IMR-90 (cell line): ENCODE results near the gene TMEM40. TPM values are rescaled to one million over a fixed set of nuclear protein-coding genes. Genes with fewer than 3 reads are reported as not detected.

Source experiments
- ATAC-seq: fragments of 200-7000 bp; cut with Tn5 transposase; 2 replicates; pipeline ENCODE4 v1.9.1; 2020; ENCODE audit warnings: low read depth, mild to moderate bottlenecking, moderate library complexity
- BruUV-seq: library from RNA; stranded (reverse); fragments of 400-500 nt; replicated peaks from 2 replicates; lab custom pipeline; 2021; lab: Mats Ljungman, UMichigan
- CTCF ChIA-PET: fragments of 300-600 bp; formaldehyde crosslinking; extraction: SDS; loops from one replicate; lab custom pipeline; 2021; ENCODE audit warnings: antibody characterized with exemption; lab: Yijun Ruan, JAX
- POLR2A ChIA-PET: fragments of 300-600 bp; sonication (Branson Sonifier 250); formaldehyde crosslinking; loops from one replicate; lab custom pipeline; 2022; ENCODE audit warnings: antibody characterized with exemption; ENCODE audit not compliant: unreplicated experiment; lab: Charles Lee
- DNase-seq: peaks from one replicate; pipeline ENCODE4 v3.0.0; 2013
- H2AFZ ChIP-seq: replicated peaks from 2 replicates; pipeline ENCODE3; 2013; ENCODE audit warnings: low read length, mild to moderate bottlenecking; ENCODE audit not compliant: poor library complexity
- H2AK5ac ChIP-seq: 2 replicates; pipeline ENCODE4 v1.6.1; 2013; ENCODE audit warnings: low read depth, low read length, inconsistent platforms
- H2AK9ac ChIP-seq: replicated peaks from 2 replicates; pipeline ENCODE3; 2013; ENCODE audit warnings: mild to moderate bottlenecking, low read depth, low read length, moderate library complexity; ENCODE audit not compliant: poor library complexity
- H2BK120ac ChIP-seq: 2 replicates; pipeline ENCODE4 v1.6.1; 2013; ENCODE audit warnings: low read depth, low read length, inconsistent platforms
- H2BK15ac ChIP-seq: 3 replicates; pipeline ENCODE4 v1.6.1; 2013; ENCODE audit warnings: low read depth, low read length, inconsistent platforms
- H2BK20ac ChIP-seq: 2 replicates; pipeline ENCODE4 v1.6.1; 2013; ENCODE audit warnings: low read depth, mild to moderate bottlenecking, inconsistent platforms, low read length, moderate library complexity
- H2BK5ac ChIP-seq: 2 replicates; pipeline ENCODE4 v1.6.1; 2013; ENCODE audit warnings: mild to moderate bottlenecking, low read depth, low read length, inconsistent platforms; ENCODE audit not compliant: poor library complexity, severe bottlenecking
- H3K14ac ChIP-seq: replicated peaks from 2 replicates; pipeline ENCODE4 v1.6.1; 2013; ENCODE audit warnings: low read depth, low read length, inconsistent platforms
- H3K18ac ChIP-seq: 2 replicates; pipeline ENCODE4 v1.6.1; 2013; ENCODE audit warnings: low read depth, low read length, control low read depth
- H3K23ac ChIP-seq: 2 replicates; pipeline ENCODE4 v1.6.1; 2013; ENCODE audit warnings: low read depth, low read length, inconsistent platforms
- H3K27ac ChIP-seq: 2 replicates; pipeline ENCODE4 v1.5.1; 2013; ENCODE audit warnings: mild to moderate bottlenecking, control low read depth, low read length; ENCODE audit not compliant: insufficient read depth
- H3K27me3 ChIP-seq: 2 replicates; pipeline ENCODE4 v1.6.1; 2013; ENCODE audit warnings: low read length; ENCODE audit not compliant: control insufficient read depth, insufficient read depth
- H3K36me3 ChIP-seq: 2 replicates; pipeline ENCODE4 v1.6.1; 2013; ENCODE audit warnings: low read length, mixed read lengths; ENCODE audit not compliant: control insufficient read depth, insufficient read depth
- H3K4ac ChIP-seq: 2 replicates; pipeline ENCODE4 v1.6.1; 2013; ENCODE audit warnings: low read depth, low read length, inconsistent platforms
- H3K4me1 ChIP-seq: 2 replicates; pipeline ENCODE4 v1.6.1; 2013; ENCODE audit warnings: low read length, mixed read lengths; ENCODE audit not compliant: control insufficient read depth, insufficient read depth
- H3K4me2 ChIP-seq: 2 replicates; pipeline ENCODE4 v1.6.1; 2013; ENCODE audit warnings: low read depth, mild to moderate bottlenecking, control low read depth, low read length, moderate library complexity
- H3K4me3 ChIP-seq: 2 replicates; pipeline ENCODE4 v1.5.1; 2013; ENCODE audit warnings: low read depth, mild to moderate bottlenecking, control low read depth, low read length, moderate library complexity; ENCODE audit not compliant: insufficient read depth
- H3K56ac ChIP-seq: 2 replicates; pipeline ENCODE4 v1.6.1; 2013; ENCODE audit warnings: low read length, inconsistent platforms; ENCODE audit not compliant: insufficient read depth; ENCODE audit errors: extremely low read depth
- H3K79me1 ChIP-seq, 2 experiments: 2 replicates each; pipeline ENCODE4 v1.6.1; 2013; ENCODE audit warnings: low read length in 2 of 2, inconsistent platforms in 1 of 2, low read depth in 1 of 2
- H3K9ac ChIP-seq: 2 replicates; pipeline ENCODE4 v1.6.1; 2013; ENCODE audit warnings: low read depth, low read length, control low read depth
- H3K9me1 ChIP-seq: 2 replicates; pipeline ENCODE4 v1.6.1; 2013; ENCODE audit warnings: low read length, inconsistent platforms; ENCODE audit not compliant: insufficient read depth
- H3K9me3 ChIP-seq: 2 replicates; pipeline ENCODE4 v1.6.1; 2013; ENCODE audit warnings: low read length; ENCODE audit not compliant: control insufficient read depth, insufficient read depth
- H4K20me1 ChIP-seq: 2 replicates; pipeline ENCODE4 v1.6.1; 2013; ENCODE audit warnings: low read length, inconsistent platforms; ENCODE audit not compliant: insufficient read depth
- H4K5ac ChIP-seq: 2 replicates; pipeline ENCODE4 v1.6.1; 2013; ENCODE audit warnings: mild to moderate bottlenecking, low read depth, low read length, control low read depth
- H4K8ac ChIP-seq, 2 experiments: 2 replicates each; pipeline ENCODE4 v1.6.1; 2013; ENCODE audit warnings: low read depth in 2 of 2, low read length in 2 of 2, control low read depth in 1 of 2, inconsistent platforms in 1 of 2
- H4K91ac ChIP-seq: 2 replicates; pipeline ENCODE4 v1.6.1; 2013; ENCODE audit warnings: low read depth, low read length, inconsistent platforms; ENCODE audit not compliant: insufficient read depth
- BHLHE40 ChIP-seq: fragments of 150-350 bp; IDR thresholded peaks from 2 replicates; pipeline ENCODE4 v1.6.1; 2016; ENCODE audit warnings: mild to moderate bottlenecking, low read depth, low read length
- MAFK ChIP-seq: IDR thresholded peaks from 2 replicates; pipeline ENCODE4 v1.6.1; 2012; ENCODE audit warnings: low read depth, low read length, improper control_type of control experiment
- MAZ ChIP-seq: IDR thresholded peaks from 2 replicates; pipeline ENCODE4 v1.6.1; 2012; ENCODE audit warnings: low read depth, mild to moderate bottlenecking, low read length, improper control_type of control experiment, moderate library complexity, borderline replicate concordance
- NFE2L2 ChIP-seq: fragments of 150-350 bp; IDR thresholded peaks from 2 replicates; pipeline ENCODE4 v1.6.1; 2016; ENCODE audit warnings: low read depth, mild to moderate bottlenecking, low read length
- SMC3 ChIP-seq: fragments of 150-350 bp; IDR thresholded peaks from 2 replicates; pipeline ENCODE4 v1.6.1; 2016; ENCODE audit warnings: low read depth, mild to moderate bottlenecking, antibody characterized with exemption, low read length, moderate library complexity
- USF2 ChIP-seq: fragments of 150-350 bp; IDR thresholded peaks from 2 replicates; pipeline ENCODE4 v1.6.1; 2017; ENCODE audit warnings: mild to moderate bottlenecking, antibody characterized with exemption, low read length, low read depth
- WGBS, 2 experiments: methylation state at CpG; one replicate each; pipeline versions ENCODE4 v1.1.5 to v1.1.7; 2013; ENCODE audit warnings: missing lambda C conversion rate in 2 of 2; ENCODE audit not compliant: insufficient read length in 1 of 2; ENCODE audit errors: extremely low coverage in 2 of 2; 5-methylcytosine and 5-hydroxymethylcytosine counted together
- dilution Hi-C: fragments of 300-500 bp; cut with HindIII; formaldehyde crosslinking; loops from one replicate; pipeline ENCODE4 v1.14.3; 2018; ENCODE audit warnings: low sequenced_read_pairs; ENCODE audit not compliant: unreplicated experiment
- in situ Hi-C: fragments of 300-500 bp; cut with MboI; formaldehyde crosslinking; loops from 3 replicates; pipeline ENCODE4 v1.14.3; 2019; ENCODE audit warnings: low sequenced_read_pairs, inconsistent platforms, mixed read lengths
- intact Hi-C: fragments of 100-400 bp; cut with micrococcal nuclease; formaldehyde crosslinking; loops from 2 replicates; pipeline ENCODE4 v1.10.0; 2022
- polyA plus RNA-seq, 3 experiments: library from polyadenylated mRNA; depleted of rRNA; stranded (reverse); fragments of >200 nt; gene quantifications; 2 replicates each; pipeline ENCODE4 v1.2.3, GENCODE V29; 2012; ENCODE audit warnings: low replicate concordance in 1 of 3
- total RNA-seq: library from RNA; depleted of rRNA; stranded (reverse); fragments of >200 nt; gene quantifications from 2 replicates; pipeline ENCODE4 v1.2.3, GENCODE V29; 2012

Gene TMEM40
- total and polyA plus RNA-seq, 2 of the 4 experiments (the other 2 are of a cell fraction) = 0.27 TPM; not detected in 1

DNA sequence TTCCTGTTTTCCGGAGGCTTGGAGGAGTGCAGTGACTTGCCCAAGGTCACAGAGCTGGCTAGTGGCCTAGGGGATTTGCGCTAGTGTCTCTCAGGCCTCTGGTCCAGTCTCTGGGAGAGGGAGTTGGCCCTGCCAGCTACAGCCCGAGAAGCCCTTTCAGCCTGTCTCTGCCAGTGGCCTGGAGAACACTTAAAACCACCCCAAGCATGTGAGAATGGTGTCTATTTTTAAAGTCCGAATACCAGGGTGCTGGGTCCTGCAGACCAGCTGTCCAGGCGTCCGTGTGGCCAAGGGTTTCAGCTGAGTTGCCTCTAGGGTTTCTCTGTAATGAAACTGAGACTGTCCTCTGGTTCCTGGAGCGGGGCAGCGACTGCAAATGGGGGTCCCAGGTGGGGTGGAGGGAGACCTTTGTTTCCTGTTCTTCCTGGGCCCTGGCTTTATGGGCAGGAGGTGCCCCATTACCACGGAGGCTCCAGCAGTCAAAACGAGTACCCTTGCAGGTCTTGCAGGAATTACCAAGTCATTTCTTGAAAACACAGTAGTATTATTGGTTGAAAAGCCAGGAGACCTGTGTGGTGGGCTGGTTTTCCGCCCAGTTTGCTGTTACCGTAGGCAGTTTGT lies 39.6 kb upstream of the TMEM40 start:
- H3K4me2 ChIP-seq = no peak overlapping the region
- WGBS, 2 experiments = 90% methylated on average over 2 of the region's 12 CpGs; no CpG with 5 or more reads in 1 of the 2 experiments

More for the DNA sequence above, 39.6 kb upstream of the TMEM40 start:
- dilution Hi-C loops (no loop called here), in situ Hi-C loops (no loop called here), intact Hi-C loops (no loop called here)
- POLR2A ChIA-PET = no interaction called here
- Histone ChIP-seq H3K4me3 (no peak overlapping the region), H3K9ac (no peak overlapping the region), H2BK20ac (no peak overlapping the region), H3K23ac (no peak overlapping the region), H4K91ac (no peak overlapping the region), H2AFZ (no peak overlapping the region), H3K27ac (no peak overlapping the region), H3K4me1 (peaks cover 5% of the 10 kb centered on the region), H3K79me1 (peaks cover 0 to 11% of the 10 kb centered on the region in 2 experiments; a peak in 2 of 4 replicates), H2BK120ac (no peak overlapping the region), H2BK15ac (no peak overlapping the region), H3K4ac (no peak overlapping the region), H2AK5ac (no peak overlapping the region), H3K18ac (no peak overlapping the region), H3K9me3 (no peaks in the 10 kb centered on the region), H3K36me3 (peaks cover 4% of the 10 kb centered on the region; the same call in 1 of the 2 replicates), H4K20me1 (no peaks in the 10 kb centered on the region), H3K14ac (no peak overlapping the region), H3K9me1 (peaks cover 14% of the 10 kb centered on the region), H4K5ac (no peak overlapping the region), H4K8ac (no peak overlapping the region), H3K27me3 (no peaks in the 10 kb centered on the region), H2BK5ac (no peak overlapping the region), H3K56ac (no peak overlapping the region), H2AK9ac (no peak overlapping the region)
- BruUV-seq = no TSS peak
- ATAC-seq (no peak), DNase-seq (no peak)
- TF ChIP-seq USF2 = no peak
- TF ChIP-seq MAZ = no peak
- no peak for TF ChIP-seq MAFK
- TF ChIP-seq BHLHE40 = no peak
- TF ChIP-seq NFE2L2 = no peak
- TF ChIP-seq SMC3 = no peak
- CTCF ChIA-PET = interaction anchor here (1.5 kb wide), 1 partner anchor 12 kb away, joined by 5 read pairs; no protein-coding TSS in a partner anchor
